Hepatocyte (in vitro differentiated cells): Measurements from ENCODE around the gene TEKT3.

Source experiments
- CTCF ChIP-seq: fragments of 200-600 bp; sonication (generic); IDR thresholded peaks from 2 replicates; pipeline ENCODE4 v1.5.1; 2016; ENCODE audit warnings: antibody characterized with exemption, mild to moderate bottlenecking; ENCODE audit not compliant: poor library complexity
- EZH2 ChIP-seq: fragments of 200-600 bp; sonication (generic); IDR thresholded peaks from 2 replicates; pipeline ENCODE4 v1.6.1; 2016; ENCODE audit warnings: antibody characterized with exemption, mild to moderate bottlenecking, borderline replicate concordance

DNA sequence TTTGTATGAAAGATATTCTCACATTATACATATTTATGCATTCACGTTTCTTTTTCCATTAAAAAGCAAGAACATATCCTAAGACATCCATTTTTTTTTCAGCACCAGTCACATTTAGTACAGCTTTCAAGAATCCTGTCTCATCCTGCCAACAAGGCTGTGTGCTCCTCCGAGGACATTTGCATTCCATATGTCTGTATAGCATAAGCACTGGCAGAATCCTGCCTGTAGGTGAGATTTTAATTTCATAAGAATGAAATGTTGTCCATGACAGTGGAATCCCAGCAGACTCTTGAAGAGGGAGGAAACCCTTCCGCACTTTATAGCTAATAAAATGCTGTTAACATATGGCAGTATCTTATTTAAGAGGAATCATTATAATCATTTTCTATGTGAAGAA is 73.4 kb downstream of the TEKT3 start:
- TF ChIP-seq CTCF (no peak), EZH2 (no peak)
